Measurements from ENCODE around the gene CFAP97D1.

Gene CFAP97D1

GRCh38 chr17:43780135-43780534 lies at the start of gene CFAP97D1:
Gene CFAP97D1 (plus strand): TSS chr17:43780435. CDS start chr17:43780463, 28 bp downstream.
- peak within 1 kb of the TSS; percentile 93; the same call in 1 of the 2 replicates for H3K27ac ChIP-seq (ENCODE audit: extremely low read depth, low read depth, low read length)
- ChIA-PET CTCF (interaction anchor here (0.6 to 2.5 kb wide), 6 partner anchors 14 to 72 kb away, joined by 3 to 15 read pairs (median 4); partner anchors contain the start of genes CD300LG and SOST), POLR2A (no interaction called here)
- H3K36me3 ChIP-seq (ENCODE audit: control insufficient read depth in 2 of 2, insufficient read depth in 1 of 2, low read length in 2 of 2) = peaks cover 10 to 17% of the 10 kb centered on the region in 2 experiments; a peak in 2 of 3 replicates
- peak within 1 kb of the TSS; percentile 85 for H3K4me3 ChIP-seq (ENCODE audit: low read depth, low read length)
- H3K9me3 ChIP-seq (ENCODE audit: control insufficient read depth, insufficient read depth, low read depth, low read length) = no peaks in the 10 kb centered on the region
- TF ChIP-seq IKZF3 (tag by site-specific recombination; IDR thresholded peaks at IDR 0.05) (no peak), ZNF645 (tag by site-specific recombination; IDR thresholded peaks at IDR 0.05) (no peak), ZNF548 (tag by site-specific recombination; IDR thresholded peaks at IDR 0.05) (no peak), GLIS1 (tag by site-specific recombination; IDR thresholded peaks at IDR 0.05) (no peak), ZNF600 (tag by site-specific recombination; IDR thresholded peaks at IDR 0.05) (no peak)
- H3K4me1 ChIP-seq (ENCODE audit: control insufficient read depth, insufficient read depth, low read length) = no peaks in the 10 kb centered on the region

GRCh38 chr17:43732958-43733357 lies 47.3 kb upstream of the CFAP97D1 start:
- H3K9me3 ChIP-seq (ENCODE audit: control insufficient read depth, insufficient read depth, low read depth, low read length) = no peaks in the 10 kb centered on the region
- no peak overlapping the region for H3K4me3 ChIP-seq (ENCODE audit: low read depth, low read length)
- no peaks in the 10 kb centered on the region for H3K36me3 ChIP-seq (ENCODE audit: control insufficient read depth in 2 of 2, insufficient read depth in 1 of 2, low read length in 2 of 2)
- no peak overlapping the region for H3K27ac ChIP-seq (ENCODE audit: extremely low read depth, low read depth, low read length)
- H3K4me1 ChIP-seq (ENCODE audit: control insufficient read depth, insufficient read depth, low read length) = no peaks in the 10 kb centered on the region
- ChIA-PET POLR2A (no interaction called here), CTCF (interaction anchor here (1.1 to 2.2 kb wide), 5 partner anchors 11 to 39 kb away, joined by 3 to 7 read pairs (median 5); no protein-coding TSS in a partner anchor)
- no peak for TF ChIP-seq HOXA7 (CRISPR knock-in tag; IDR thresholded peaks at IDR 0.05; ENCODE audit: borderline replicate concordance)

GRCh38 chr17:43733956-43734355 lies 46.3 kb upstream of the CFAP97D1 start:
- Histone ChIP-seq H3K27ac (ENCODE audit: extremely low read depth, low read depth, low read length) (no peak overlapping the region), H3K9me3 (ENCODE audit: control insufficient read depth, insufficient read depth, low read depth, low read length) (no peaks in the 10 kb centered on the region), H3K36me3 (ENCODE audit: control insufficient read depth in 2 of 2, insufficient read depth in 1 of 2, low read length in 2 of 2) (no peaks in the 10 kb centered on the region), H3K4me1 (ENCODE audit: control insufficient read depth, insufficient read depth, low read length) (no peaks in the 10 kb centered on the region), H3K4me3 (ENCODE audit: low read depth, low read length) (no peak overlapping the region)
- TF ChIP-seq AEBP2 (tag by site-specific recombination; IDR thresholded peaks at IDR 0.05; ENCODE audit: borderline replicate concordance) (no peak), ZNF274 (IDR thresholded peaks at IDR 0.05; ENCODE audit: low read length) (no peak), ZNF274 (tag by site-specific recombination; IDR thresholded peaks at IDR 0.05; ENCODE audit: borderline replicate concordance) (no peak), ZNF830 (tag by site-specific recombination; IDR thresholded peaks at IDR 0.05; ENCODE audit: low read depth) (no peak), BCL11A (tag by site-specific recombination; IDR thresholded peaks at IDR 0.05; ENCODE audit: low read depth) (no peak), RBAK (tag by site-specific recombination; IDR thresholded peaks at IDR 0.05) (no peak), ZNF133 (tag by site-specific recombination; IDR thresholded peaks at IDR 0.05) (no peak), ZNF548 (tag by site-specific recombination; IDR thresholded peaks at IDR 0.05) (no peak), ZNF146 (tag by site-specific recombination; IDR thresholded peaks at IDR 0.05) (no peak), ZNF658 (tag by site-specific recombination; IDR thresholded peaks at IDR 0.05) (no peak), ZNF555 (tag by site-specific recombination; conservative IDR thresholded peaks at IDR 0.05) (no peak), ZSCAN23 (tag by site-specific recombination; IDR thresholded peaks at IDR 0.05) (no peak), ZFP41 (tag by site-specific recombination; IDR thresholded peaks at IDR 0.05; ENCODE audit: borderline replicate concordance) (no peak), PRDM10 (tag by site-specific recombination; IDR thresholded peaks at IDR 0.05) (no peak), CTCF (tag by site-specific recombination; IDR thresholded peaks at IDR 0.05) (no peak), ZNF239 (tag by site-specific recombination; IDR thresholded peaks at IDR 0.05) (no peak), HOXD13 (CRISPR knock-in tag; IDR thresholded peaks at IDR 0.05; ENCODE audit: borderline replicate concordance) (no peak), SCRT2 (tag by site-specific recombination; IDR thresholded peaks at IDR 0.05) (no peak), ZNF350 (tag by site-specific recombination; IDR thresholded peaks at IDR 0.05) (no peak), ZNF354C (tag by site-specific recombination; IDR thresholded peaks at IDR 0.05; ENCODE audit: borderline replicate concordance, low read depth) (no peak)
- ChIA-PET CTCF (interaction anchor here (0.6 to 2.2 kb wide), 8 partner anchors 18 to 114 kb away, joined by 3 to 7 read pairs (median 4); no protein-coding TSS in a partner anchor), POLR2A (no interaction called here)

Data from HEK293 (cell line).